Thymus (tissue), 11 donors: ENCODE results near the gene PMPCA. TPM values are rescaled to one million over a fixed set of nuclear protein-coding genes. Genes with fewer than 3 reads are reported as not detected.

Experiments
- DNase-seq, 9 donors: peaks; one replicate each; pipeline ENCODE4 v3.0.0-alpha.2; 2013; ENCODE audit warnings: low spot score in 9 of 9, low read depth in 6 of 9, missing footprints in 1 of 9
- H3K27ac ChIP-seq, 2 donors: one replicate each; pipeline ENCODE4 v1.5.1; 2013; ENCODE audit warnings: control low read depth in 1 of 2, low read depth in 1 of 2, low read length in 1 of 2, mild to moderate bottlenecking in 1 of 2, moderate library complexity in 1 of 2
- H3K27me3 ChIP-seq, 2 donors: one replicate each; pipeline ENCODE4 v1.5.1; 2013; ENCODE audit warnings: low read length in 1 of 2; ENCODE audit not compliant: control insufficient read depth in 2 of 2, insufficient read depth in 1 of 2
- H3K36me3 ChIP-seq, 2 donors: one replicate each; pipeline ENCODE4 v1.5.1; 2013; ENCODE audit warnings: low read length in 1 of 2, mild to moderate bottlenecking in 1 of 2, moderate library complexity in 1 of 2; ENCODE audit not compliant: control insufficient read depth in 2 of 2, insufficient read depth in 2 of 2
- H3K4me1 ChIP-seq, 2 donors: one replicate each; pipeline ENCODE4 v1.5.1; 2013; ENCODE audit warnings: low read length in 2 of 2; ENCODE audit not compliant: control insufficient read depth in 2 of 2, insufficient read depth in 2 of 2
- H3K4me3 ChIP-seq, 2 donors: one replicate each; pipeline ENCODE4 v1.5.1; 2013; ENCODE audit warnings: low read length in 2 of 2, control low read depth in 1 of 2, mild to moderate bottlenecking in 1 of 2
- H3K9me3 ChIP-seq, 2 donors: one replicate each; pipeline ENCODE4 v1.5.1; 2013; ENCODE audit warnings: low read length in 1 of 2, mild to moderate bottlenecking in 1 of 2; ENCODE audit not compliant: control insufficient read depth in 2 of 2, insufficient read depth in 1 of 2
- WGBS: extraction: QIAGEN DNeasy Blood & Tissue Kit; methylation state at CpG from one replicate; pipeline ENCODE4 v1.1.7; 2013; 5-methylcytosine and 5-hydroxymethylcytosine counted together
- polyA plus RNA-seq: library from polyadenylated mRNA; stranded (reverse); fragments of 200-250 nt; gene quantifications from one replicate; pipeline ENCODE4 v1.2.3, GENCODE V29; 2013
- total RNA-seq: library from RNA; stranded (reverse); fragments of 120-200 nt; gene quantifications from one replicate; pipeline ENCODE4 v1.2.4, GENCODE V29; 2013
- donor health status: healthy.

PMPCA gene
- total and polyA plus RNA-seq, 2 donors = 26.5 to 52.3 TPM

GRCh38 chr9:136464241-136464640 lies 53.8 kb downstream of the PMPCA start:
- WGBS = 99% methylated on average over 6 of the region's 6 CpGs

DNA sequence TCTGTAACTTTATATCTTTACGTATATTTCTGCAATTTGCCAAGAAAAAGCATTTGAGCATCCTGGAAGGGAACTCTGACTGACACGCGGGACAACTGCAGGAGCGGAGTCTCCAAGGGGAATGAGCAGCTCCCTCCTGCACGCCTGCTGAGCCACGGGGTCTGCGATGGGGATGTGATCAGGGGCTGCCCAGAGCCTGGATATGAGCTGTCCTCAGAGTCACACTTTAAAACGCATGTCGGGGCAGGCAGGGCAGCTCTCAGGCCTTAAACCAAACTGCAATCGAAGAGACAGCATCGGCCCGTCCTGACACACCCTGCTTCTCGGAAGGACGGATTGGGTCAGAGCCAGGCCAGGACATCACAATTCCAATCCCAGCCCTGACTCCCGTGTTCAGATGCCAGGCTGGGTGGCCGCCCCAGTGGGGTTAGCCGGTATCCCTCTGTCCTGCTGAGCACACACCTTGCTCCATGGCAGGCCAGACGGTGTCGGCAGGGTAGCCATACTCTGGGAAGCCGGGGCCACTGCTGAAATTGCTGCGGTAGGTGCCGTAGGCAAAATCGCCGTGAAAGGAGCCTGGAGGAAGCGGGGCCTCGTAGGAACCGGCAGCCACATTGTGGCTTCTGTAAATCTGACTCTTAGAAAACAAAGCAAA lies 55.2 kb downstream of the PMPCA start:
- no peaks in the 10 kb centered on the region for H3K9me3 ChIP-seq
- H3K27me3 ChIP-seq = no peaks in the 10 kb centered on the region
- H3K4me1 ChIP-seq = no peaks in the 10 kb centered on the region
- 96% methylated on average over 27 of the region's 27 CpGs for WGBS
- no peak for DNase-seq
- peaks cover 90 to 98% of the 10 kb centered on the region in 2 donors for H3K36me3 ChIP-seq
- H3K27ac ChIP-seq = no peak overlapping the region
- no peak overlapping the region for H3K4me3 ChIP-seq

More at GRCh38 chr9:136464241-136464640, 53.8 kb downstream of the PMPCA start:
- no peaks in the 10 kb centered on the region for H3K27me3 ChIP-seq
- no peak overlapping the region for H3K27ac ChIP-seq
- no peak overlapping the region for H3K4me3 ChIP-seq
- no peaks in the 10 kb centered on the region for H3K9me3 ChIP-seq
- H3K4me1 ChIP-seq = no peaks in the 10 kb centered on the region
- H3K36me3 ChIP-seq = peaks cover 85 to 95% of the 10 kb centered on the region in 2 donors
- DNase-seq = no peak

DNA sequence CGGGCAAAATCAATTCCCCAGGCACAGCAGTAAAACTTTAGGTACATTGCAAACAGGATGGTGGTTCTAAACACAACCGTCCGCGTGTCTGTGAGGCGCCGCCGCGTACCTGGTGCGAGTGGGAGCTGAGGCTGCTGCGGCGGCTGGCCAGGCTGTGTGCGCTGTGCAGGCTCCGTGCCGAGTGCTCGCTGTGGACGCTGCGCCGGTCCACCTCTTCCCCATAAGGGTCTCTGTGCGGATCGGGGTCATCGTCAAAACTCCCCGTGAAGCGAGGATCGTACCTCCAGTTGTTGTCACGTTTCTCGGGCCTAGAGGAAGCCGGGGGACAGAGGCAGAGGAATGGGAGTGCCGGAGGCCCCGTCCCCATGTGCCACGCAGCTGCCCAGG lies 55.7 kb downstream of the PMPCA start:
- no peak overlapping the region for H3K4me3 ChIP-seq
- H3K27me3 ChIP-seq = no peaks in the 10 kb centered on the region
- H3K9me3 ChIP-seq = no peaks in the 10 kb centered on the region
- DNase-seq = no peak
- H3K4me1 ChIP-seq = no peaks in the 10 kb centered on the region
- 98% methylated on average over 30 of the region's 30 CpGs for WGBS
- peaks cover 91 to 98% of the 10 kb centered on the region in 2 donors for H3K36me3 ChIP-seq
- no peak overlapping the region for H3K27ac ChIP-seq

DNA sequence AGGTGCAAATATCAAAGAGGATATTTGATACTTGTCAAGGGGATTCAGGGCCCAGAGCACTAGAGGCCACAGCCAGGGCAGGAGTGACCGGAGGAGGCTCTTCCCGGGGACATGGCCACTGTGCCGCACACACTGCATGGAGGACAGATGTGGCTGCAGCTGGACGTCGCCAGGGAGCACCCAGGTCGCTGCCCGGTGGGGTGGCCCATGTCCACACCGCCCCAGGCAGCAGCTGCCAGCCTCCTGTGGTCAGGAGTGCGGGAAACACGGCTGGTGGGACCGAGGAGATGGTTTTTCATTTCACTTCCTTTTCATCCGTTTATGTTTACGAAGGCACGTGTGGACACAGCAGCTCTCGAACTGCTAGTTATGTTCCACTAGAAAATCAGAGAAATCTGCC lies 57.3 kb downstream of the PMPCA start:
- Histone ChIP-seq H3K27ac (no peak overlapping the region), H3K9me3 (no peaks in the 10 kb centered on the region), H3K4me1 (no peaks in the 10 kb centered on the region), H3K27me3 (no peaks in the 10 kb centered on the region), H3K36me3 (peaks cover 93 to 98% of the 10 kb centered on the region in 2 donors), H3K4me3 (no peak overlapping the region)
- WGBS = 97% methylated on average over 15 of the region's 15 CpGs
- no peak for DNase-seq

DNA sequence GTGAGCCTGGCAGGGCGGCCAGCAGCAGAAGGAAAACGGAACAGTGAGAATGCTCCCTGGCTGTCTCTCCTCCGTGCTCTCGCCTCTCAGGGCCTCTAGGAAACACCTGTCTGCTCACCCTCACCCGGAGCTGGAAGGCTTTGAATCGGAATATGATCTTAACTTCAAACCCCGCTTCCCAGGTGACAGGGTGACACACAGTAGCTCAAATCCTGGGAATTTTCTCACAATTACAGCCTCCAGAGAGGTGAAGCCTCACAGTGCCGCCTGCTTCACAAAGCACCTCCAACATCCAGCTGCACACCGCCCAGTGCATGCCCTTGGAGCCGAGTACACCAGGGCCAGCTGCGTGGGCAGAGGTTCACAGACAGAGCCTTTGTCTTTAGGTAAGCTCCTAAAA lies 59.9 kb downstream of the PMPCA start:
- Histone ChIP-seq H3K4me1 (no peaks in the 10 kb centered on the region), H3K27ac (no peak overlapping the region), H3K4me3 (no peak overlapping the region), H3K27me3 (no peaks in the 10 kb centered on the region), H3K9me3 (no peaks in the 10 kb centered on the region), H3K36me3 (peaks cover 96 to 99% of the 10 kb centered on the region in 2 donors)
- WGBS = 99% methylated on average over 11 of the region's 11 CpGs
- DNase-seq = no peak

- H3K9me3 ChIP-seq = no peaks in the 10 kb centered on the region
- no peaks in the 10 kb centered on the region for H3K27me3 ChIP-seq
- H3K36me3 ChIP-seq = peaks cover 96 to 99% of the 10 kb centered on the region in 2 donors
- no peak overlapping the region for H3K27ac ChIP-seq
- WGBS = 98% methylated on average over 12 of the region's 12 CpGs
- H3K4me3 ChIP-seq = no peak overlapping the region
- no peaks in the 10 kb centered on the region for H3K4me1 ChIP-seq
- no peak for DNase-seq
These were observed 60.5 kb downstream of the PMPCA start for GRCh38 chr9:136470792-136471469.

DNA sequence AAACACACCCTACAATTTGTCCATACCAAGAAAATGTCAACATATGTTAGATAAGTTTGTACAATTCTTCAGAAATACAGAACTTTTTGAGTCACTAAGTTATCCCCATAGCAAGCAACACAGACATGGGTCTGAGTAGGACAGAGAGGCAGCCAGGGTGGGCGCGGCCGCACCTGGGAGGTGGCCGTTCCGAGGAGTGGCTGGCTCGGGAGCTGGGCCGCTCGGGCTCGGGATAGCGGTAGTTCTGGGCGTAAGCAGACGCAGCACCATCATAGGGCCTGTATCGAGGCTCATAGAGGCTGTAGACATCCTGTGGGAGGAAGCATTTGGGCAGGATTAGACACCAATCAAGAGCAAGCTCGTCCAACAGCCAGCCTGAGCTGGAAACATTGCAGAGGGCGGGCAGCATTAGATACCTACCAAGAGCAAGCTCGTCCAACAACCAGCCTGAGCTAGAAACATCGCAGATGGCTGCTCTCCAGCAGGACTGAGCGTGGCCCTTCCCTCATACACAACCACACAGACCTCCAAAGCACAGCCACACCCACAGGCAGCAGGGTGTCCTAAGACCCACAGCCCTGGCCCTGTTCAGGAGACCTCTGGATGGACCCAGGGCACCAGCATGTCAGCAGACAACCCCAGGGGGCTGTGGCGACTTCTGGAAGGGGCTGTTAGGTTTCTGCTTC lies 61.5 kb downstream of the PMPCA start:
- DNase-seq = no peak
- H3K27ac ChIP-seq = no peak overlapping the region
- H3K4me3 ChIP-seq = no peak overlapping the region
- H3K4me1 ChIP-seq = no peaks in the 10 kb centered on the region
- H3K9me3 ChIP-seq = no peaks in the 10 kb centered on the region
- peaks cover 96 to 99% of the 10 kb centered on the region in 2 donors for H3K36me3 ChIP-seq
- H3K27me3 ChIP-seq = no peaks in the 10 kb centered on the region
- WGBS = 97% methylated on average over 19 of the region's 19 CpGs

GRCh38 chr9:136472640-136473353 lies 62.3 kb downstream of the PMPCA start:
- 98% methylated on average over 28 of the region's 28 CpGs for WGBS

GRCh38 chr9:136473354-136473721 lies 62.9 kb downstream of the PMPCA start:
- Histone ChIP-seq H3K36me3 (peaks cover 93 to 99% of the 10 kb centered on the region in 2 donors), H3K27ac (no peak overlapping the region), H3K4me3 (no peak overlapping the region), H3K9me3 (no peaks in the 10 kb centered on the region), H3K27me3 (no peaks in the 10 kb centered on the region), H3K4me1 (no peaks in the 10 kb centered on the region)
- 98% methylated on average over 14 of the region's 14 CpGs for WGBS
- DNase-seq = no peak

More at GRCh38 chr9:136472640-136473353, 62.3 kb downstream of the PMPCA start:
- Histone ChIP-seq H3K4me3 (no peak overlapping the region), H3K27ac (no peak overlapping the region), H3K36me3 (peaks cover 98 to 99% of the 10 kb centered on the region in 2 donors), H3K9me3 (no peaks in the 10 kb centered on the region), H3K4me1 (no peaks in the 10 kb centered on the region), H3K27me3 (no peaks in the 10 kb centered on the region)
- DNase-seq = no peak
